Subcutaneous abdominal adipose tissue (tissue), 5 donors: ENCODE measurements around the gene TSKS.
A peak's percentile ranks its signal among the peaks of the same experiment; 100 is the strongest.

Experiments
- H3K27ac ChIP-seq: one replicate; pipeline ENCODE4 v1.7.0; 2013; ENCODE audit warnings: low read depth, mild to moderate bottlenecking, inconsistent platforms, low read length, moderate library complexity
- H3K27me3 ChIP-seq, 5 donors: one replicate each; pipeline ENCODE4 v1.7.0; 2013; ENCODE audit warnings: low read length in 5 of 5, inconsistent platforms in 1 of 5; ENCODE audit not compliant: control insufficient read depth in 5 of 5, insufficient read depth in 4 of 5
- H3K36me3 ChIP-seq, 5 donors: one replicate each; pipeline ENCODE4 v1.7.0; 2013; ENCODE audit warnings: low read length in 5 of 5; ENCODE audit not compliant: control insufficient read depth in 5 of 5, insufficient read depth in 5 of 5
- H3K4me1 ChIP-seq, 5 donors: one replicate each; pipeline ENCODE4 v1.7.0; 2013; ENCODE audit warnings: low read length in 5 of 5, mild to moderate bottlenecking in 3 of 5, moderate library complexity in 1 of 5; ENCODE audit not compliant: control insufficient read depth in 5 of 5, insufficient read depth in 5 of 5
- H3K4me3 ChIP-seq, 5 donors: one replicate each; pipeline ENCODE4 v1.7.0; 2013; ENCODE audit warnings: low read length in 5 of 5, low read depth in 1 of 5
- H3K9ac ChIP-seq, 5 donors: one replicate each; pipeline ENCODE4 v1.7.0; 2013; ENCODE audit warnings: low read length in 5 of 5, mild to moderate bottlenecking in 4 of 5, moderate library complexity in 3 of 5
- H3K9me3 ChIP-seq, 5 donors: one replicate each; pipeline ENCODE4 v1.7.0; 2013; ENCODE audit warnings: low read length in 5 of 5; ENCODE audit not compliant: control insufficient read depth in 5 of 5
- donor health status: healthy.
- donor health status: healthy.
- donor health status: healthy.
- donor health status: healthy.
- donor health status: healthy.

TSKS gene

GRCh38 chr19:49805822-49806619 is 42.9 kb upstream of the TSKS start:
- no peaks in the 10 kb centered on the region for H3K27me3 ChIP-seq
- H3K4me1 ChIP-seq = peaks cover 6 to 48% (median 31%) of the 10 kb centered on the region in 5 donors
- no peak overlapping the region for H3K27ac ChIP-seq
- H3K9ac ChIP-seq = no peak overlapping the region
- H3K36me3 ChIP-seq = peaks cover 0 to 63% (median 39%) of the 10 kb centered on the region in 5 donors
- no peaks in the 10 kb centered on the region for H3K9me3 ChIP-seq
- H3K4me3 ChIP-seq = no peak overlapping the region

GRCh38 chr19:49803529-49803856 is 40.4 kb upstream of the TSKS start:
- H3K9ac ChIP-seq = no peak overlapping the region
- no peaks in the 10 kb centered on the region for H3K9me3 ChIP-seq
- H3K27me3 ChIP-seq = no peaks in the 10 kb centered on the region
- peaks cover 0 to 88% (median 64%) of the 10 kb centered on the region in 5 donors for H3K36me3 ChIP-seq
- H3K4me3 ChIP-seq = no peak overlapping the region
- H3K27ac ChIP-seq = no peak overlapping the region
- H3K4me1 ChIP-seq = peaks cover 0 to 32% (median 17%) of the 10 kb centered on the region in 5 donors

- Histone ChIP-seq H3K27me3 (no peaks in the 10 kb centered on the region), H3K9ac (no peak overlapping the region), H3K4me1 (peaks cover 0 to 27% (median 12%) of the 10 kb centered on the region in 5 donors), H3K36me3 (peaks cover 0 to 91% (median 69%) of the 10 kb centered on the region in 5 donors), H3K27ac (no peak overlapping the region), H3K9me3 (no peaks in the 10 kb centered on the region), H3K4me3 (peak overlapping the region in 2 of 5 donors; percentile 42 to 55)
Observed at GRCh38 chr19:49802836-49803528, 39.9 kb upstream of the TSKS start.

GRCh38 chr19:49801966-49802661 is 39.0 kb upstream of the TSKS start:
- Histone ChIP-seq H3K4me3 (peak overlapping the region in 4 of 5 donors; percentile 54 to 66 (median 60)), H3K27ac (no peak overlapping the region), H3K36me3 (peaks cover 0 to 89% (median 70%) of the 10 kb centered on the region in 5 donors), H3K4me1 (peaks cover 0 to 19% (median 10%) of the 10 kb centered on the region in 5 donors), H3K27me3 (no peaks in the 10 kb centered on the region), H3K9ac (no peak overlapping the region), H3K9me3 (no peaks in the 10 kb centered on the region)

- H3K27me3 ChIP-seq = no peaks in the 10 kb centered on the region
- peaks cover 0 to 91% (median 75%) of the 10 kb centered on the region in 5 donors for H3K36me3 ChIP-seq
- no peak overlapping the region for H3K27ac ChIP-seq
- H3K9me3 ChIP-seq = no peaks in the 10 kb centered on the region
- peak overlapping the region in 4 of 5 donors; percentile 54 to 66 (median 60) for H3K4me3 ChIP-seq
- H3K9ac ChIP-seq = no peak overlapping the region
- H3K4me1 ChIP-seq = peaks cover 0 to 19% (median 10%) of the 10 kb centered on the region in 5 donors
Observed at GRCh38 chr19:49801401-49801888, 38.3 kb upstream of the TSKS start.

GRCh38 chr19:49800771-49801170 is 37.7 kb upstream of the TSKS start:
- Histone ChIP-seq H3K27ac (no peak overlapping the region), H3K4me3 (no peak overlapping the region), H3K9me3 (no peaks in the 10 kb centered on the region), H3K36me3 (peaks cover 0 to 92% (median 76%) of the 10 kb centered on the region in 5 donors), H3K9ac (no peak overlapping the region), H3K27me3 (no peaks in the 10 kb centered on the region), H3K4me1 (peaks cover 0 to 19% (median 10%) of the 10 kb centered on the region in 5 donors)

- H3K36me3 ChIP-seq = peaks cover 0 to 93% (median 81%) of the 10 kb centered on the region in 5 donors
Observed at GRCh38 chr19:49799798-49800376, 36.8 kb upstream of the TSKS start.

GRCh38 chr19:49799271-49799797 is 36.2 kb upstream of the TSKS start:
- Histone ChIP-seq H3K9ac (no peak overlapping the region), H3K4me1 (peaks cover 0 to 19% (median 10%) of the 10 kb centered on the region in 5 donors), H3K27me3 (no peaks in the 10 kb centered on the region), H3K9me3 (no peaks in the 10 kb centered on the region), H3K4me3 (no peak overlapping the region), H3K36me3 (peaks cover 0 to 93% (median 81%) of the 10 kb centered on the region in 5 donors), H3K27ac (no peak overlapping the region)

More at GRCh38 chr19:49799798-49800376, 36.8 kb upstream of the TSKS start:
- no peak overlapping the region for H3K27ac ChIP-seq
- H3K4me1 ChIP-seq = peaks cover 0 to 19% (median 10%) of the 10 kb centered on the region in 5 donors
- H3K9ac ChIP-seq = no peak overlapping the region
- no peaks in the 10 kb centered on the region for H3K9me3 ChIP-seq
- H3K4me3 ChIP-seq = no peak overlapping the region
- no peaks in the 10 kb centered on the region for H3K27me3 ChIP-seq

- no peak overlapping the region for H3K9ac ChIP-seq
- no peaks in the 10 kb centered on the region for H3K27me3 ChIP-seq
- H3K9me3 ChIP-seq = no peaks in the 10 kb centered on the region
- H3K36me3 ChIP-seq = peaks cover 0 to 92% (median 80%) of the 10 kb centered on the region in 5 donors
- peaks cover 0 to 19% (median 10%) of the 10 kb centered on the region in 5 donors for H3K4me1 ChIP-seq
- no peak overlapping the region for H3K27ac ChIP-seq
- H3K4me3 ChIP-seq = no peak overlapping the region
Observed at GRCh38 chr19:49798574-49798973, 35.5 kb upstream of the TSKS start.
